Bone marrow (tissue), 2 donors: ENCODE data around the gene PIM1.

Source experiments
- DNase-seq, 2 donors: peaks; one replicate each; lab custom pipeline; 2025; lab: John Stamatoyannopoulos, UW

PIM1 gene

DNA sequence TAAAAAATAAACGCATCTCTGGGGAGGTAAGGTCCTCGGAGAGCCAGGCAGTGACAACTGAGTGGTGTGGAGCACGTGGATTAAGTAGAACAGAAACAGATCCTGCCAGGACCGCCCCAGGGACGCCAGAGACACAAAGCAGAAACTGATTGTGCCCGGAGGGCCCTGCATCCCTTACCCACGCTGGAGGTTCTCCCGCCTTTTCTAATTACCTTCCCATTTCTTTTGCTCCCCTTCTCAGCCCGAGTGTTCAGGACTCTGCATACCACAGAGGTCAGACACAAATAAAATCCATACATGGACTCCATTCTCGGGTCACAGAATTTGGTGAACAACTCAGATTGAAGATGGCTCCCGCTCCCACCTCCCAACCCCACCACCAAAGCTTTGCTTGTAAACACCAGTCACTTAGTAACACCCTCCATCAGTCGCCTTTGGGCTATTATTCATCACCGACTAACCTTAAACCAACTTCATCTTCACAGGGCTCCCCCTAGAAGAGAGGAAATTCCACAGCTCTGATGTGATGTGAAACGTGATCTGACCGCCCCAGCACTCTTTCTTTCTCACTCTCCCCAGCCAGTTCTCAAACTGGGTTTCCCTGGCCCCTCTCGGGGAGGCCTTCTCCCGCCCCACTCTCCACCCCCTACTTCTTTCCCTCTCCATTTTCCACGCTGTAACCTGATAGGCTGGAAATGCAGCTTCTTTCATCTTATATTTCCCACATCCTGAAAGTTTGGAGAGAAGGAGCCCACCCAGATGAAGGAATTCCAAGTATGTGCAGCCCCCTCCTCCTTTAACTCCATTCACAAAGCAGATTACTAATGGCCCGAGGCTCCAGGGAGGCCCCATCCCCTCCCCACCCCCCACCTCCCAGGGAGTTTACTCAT, 32.5 kb upstream of the PIM1 start:
- no peak for DNase-seq

DNA sequence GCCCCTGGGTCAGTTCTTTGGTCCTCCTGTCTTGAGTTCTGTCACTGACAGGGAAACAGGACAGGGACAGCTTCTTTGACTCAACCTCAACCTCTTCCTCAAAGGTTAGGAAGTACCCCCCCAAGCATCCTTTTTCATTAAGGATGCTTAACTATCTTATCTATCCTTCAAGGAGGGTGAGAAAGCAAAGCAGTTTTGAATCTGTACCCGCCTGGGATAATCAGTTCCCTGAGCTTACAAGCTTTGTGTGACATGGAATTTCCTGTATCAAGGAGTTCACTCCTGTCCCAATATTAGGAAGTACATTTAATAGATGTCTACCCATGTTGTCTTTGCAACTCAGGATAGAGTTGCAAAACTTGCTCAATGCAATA, 31.1 kb upstream of the PIM1 start:
- no peak for DNase-seq

GRCh38 chr6:37139230-37139962, 30.6 kb upstream of the PIM1 start:
- no peak for DNase-seq

GRCh38 chr6:37140145-37140544, 29.8 kb upstream of the PIM1 start:
- DNase-seq = no peak

DNA sequence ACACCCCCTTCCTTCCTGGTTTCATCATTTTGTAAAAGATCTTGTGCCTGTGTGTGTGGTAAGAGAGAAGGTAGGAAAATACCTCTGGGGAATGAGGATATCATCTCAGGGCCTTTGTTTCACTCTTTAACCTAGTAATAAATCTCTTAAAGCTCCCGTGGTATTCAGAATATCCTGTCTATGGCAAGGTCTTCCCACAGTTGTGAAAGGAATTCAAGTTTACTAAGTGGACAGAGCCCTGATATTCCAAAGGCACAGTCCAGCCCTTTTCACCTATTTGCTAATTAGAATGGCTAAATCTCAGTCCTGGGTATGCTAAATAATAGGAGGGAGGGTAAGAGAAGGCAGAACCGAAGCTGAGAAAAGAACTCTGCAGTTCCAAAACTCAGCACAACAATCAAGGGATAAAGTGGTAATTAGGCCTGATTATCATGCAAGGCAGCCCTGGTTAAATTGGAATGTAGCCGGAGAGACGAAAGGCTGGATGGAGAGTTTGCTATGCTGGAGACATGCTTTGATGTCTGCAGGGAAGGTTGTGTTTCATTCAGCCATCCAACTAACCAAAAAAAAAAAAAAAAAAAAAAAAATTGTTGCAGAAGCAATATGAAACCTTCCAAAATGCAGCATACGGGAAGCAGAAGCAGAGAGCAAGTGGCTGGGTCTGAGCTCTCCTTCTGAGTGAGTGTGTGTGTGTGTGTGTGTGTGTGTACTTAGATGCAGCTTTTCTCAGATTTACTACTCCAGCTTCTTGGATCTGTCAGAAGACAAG, 28.5 kb upstream of the PIM1 start:
- DNase-seq = no peak

DNA sequence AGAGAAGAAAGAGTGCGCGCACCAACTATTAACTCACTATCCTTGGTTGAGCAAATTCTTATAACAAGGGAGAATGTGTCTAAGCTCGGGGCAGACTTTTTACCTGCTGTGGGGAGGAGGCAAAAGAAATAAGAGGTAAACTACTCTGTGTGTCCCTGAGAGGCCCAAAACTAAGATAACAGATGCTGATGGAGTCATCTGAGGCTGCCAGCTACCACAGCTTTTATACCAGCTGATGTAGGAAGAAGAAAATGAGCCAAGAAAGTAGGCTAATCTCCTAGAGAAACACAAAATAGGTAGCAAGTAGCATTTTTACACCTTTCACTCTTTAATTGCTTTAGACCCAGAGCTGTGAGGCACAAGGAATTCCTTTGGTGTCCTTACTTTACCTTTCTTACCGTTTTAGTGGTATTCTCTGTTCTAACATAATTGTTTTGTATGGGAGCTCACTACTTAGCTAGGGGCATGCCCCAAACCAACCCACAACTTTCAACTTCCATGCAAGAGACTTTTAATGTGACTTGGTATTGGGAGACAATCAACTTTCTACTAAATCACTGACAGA, 27.8 kb upstream of the PIM1 start:
- no peak for DNase-seq

- DNase-seq = no peak
Observed at GRCh38 chr6:37143585-37143984, 26.4 kb upstream of the PIM1 start.

DNA sequence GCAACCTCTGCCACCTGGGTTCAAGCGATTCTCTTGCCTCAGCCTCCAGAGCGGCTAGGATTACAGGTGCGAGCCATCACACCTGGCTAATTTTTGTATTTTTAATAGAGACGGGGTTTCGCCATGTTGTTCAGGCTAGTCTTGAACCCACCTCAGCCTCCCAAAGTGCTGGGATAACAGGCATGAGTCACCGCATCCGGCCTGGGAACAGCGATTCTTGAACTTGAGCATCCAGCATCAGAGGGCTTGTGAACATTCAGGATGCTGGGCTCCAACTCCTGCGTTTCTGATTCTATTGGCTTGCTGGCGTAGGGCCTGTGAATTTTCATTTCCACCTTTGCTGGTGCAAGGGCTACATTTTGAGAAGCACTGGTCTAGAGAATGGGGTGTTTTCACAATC, 24.5 kb upstream of the PIM1 start:
- no peak for DNase-seq

DNA sequence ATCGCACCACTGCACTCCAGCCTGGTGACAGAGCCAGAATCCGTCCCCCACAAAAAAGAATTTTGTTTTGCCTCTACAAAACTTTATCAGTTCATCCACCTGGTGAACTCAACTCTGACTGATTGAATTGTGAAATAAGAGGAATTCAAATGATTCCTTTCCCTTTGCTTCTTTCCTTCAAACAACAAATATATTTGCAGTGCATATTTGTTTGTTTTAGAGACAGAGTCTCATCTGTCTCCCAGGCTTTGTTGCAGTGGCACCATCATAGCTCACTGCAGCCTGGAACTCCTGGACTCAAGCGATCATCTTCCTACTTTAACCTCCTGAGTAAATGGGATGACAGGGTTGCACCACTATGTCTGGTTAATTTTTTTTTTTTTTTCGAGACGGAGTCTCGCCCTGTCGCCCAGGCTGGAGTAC, 23.2 kb upstream of the PIM1 start:
- no peak for DNase-seq

GRCh38 chr6:37149745-37150144, 20.2 kb upstream of the PIM1 start:
- no peak for DNase-seq

DNA sequence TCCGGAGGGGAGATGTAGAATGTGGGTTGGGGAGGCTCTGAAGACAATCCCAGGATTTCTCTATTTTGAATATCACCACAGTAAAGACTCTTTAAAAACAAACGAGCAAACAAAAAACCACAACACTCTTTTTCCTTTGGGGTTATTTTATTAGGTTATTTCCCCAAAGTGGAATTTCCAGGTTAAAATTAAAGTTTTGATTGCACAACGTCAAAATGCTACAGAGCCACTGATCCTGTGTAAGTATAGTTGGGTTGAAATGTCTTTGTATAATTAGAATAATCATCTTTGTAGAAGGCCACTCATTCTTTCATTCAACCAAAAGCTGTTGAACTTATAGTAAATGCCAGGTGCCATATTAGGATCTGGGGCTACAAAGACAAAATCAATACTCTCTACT, 19.6 kb upstream of the PIM1 start:
- DNase-seq = no peak

GRCh38 chr6:37155394-37156312, 14.3 kb upstream of the PIM1 start:
- DNase-seq = no peak

GRCh38 chr6:37158508-37158907, 11.4 kb upstream of the PIM1 start:
- no peak for DNase-seq

- peak in 1 of 2 donors; percentile 87 for DNase-seq
Observed at GRCh38 chr6:37160922-37161778, 8.8 kb upstream of the PIM1 start.

- no peak for DNase-seq
Observed at GRCh38 chr6:37162740-37163139, 7.2 kb upstream of the PIM1 start.

DNA sequence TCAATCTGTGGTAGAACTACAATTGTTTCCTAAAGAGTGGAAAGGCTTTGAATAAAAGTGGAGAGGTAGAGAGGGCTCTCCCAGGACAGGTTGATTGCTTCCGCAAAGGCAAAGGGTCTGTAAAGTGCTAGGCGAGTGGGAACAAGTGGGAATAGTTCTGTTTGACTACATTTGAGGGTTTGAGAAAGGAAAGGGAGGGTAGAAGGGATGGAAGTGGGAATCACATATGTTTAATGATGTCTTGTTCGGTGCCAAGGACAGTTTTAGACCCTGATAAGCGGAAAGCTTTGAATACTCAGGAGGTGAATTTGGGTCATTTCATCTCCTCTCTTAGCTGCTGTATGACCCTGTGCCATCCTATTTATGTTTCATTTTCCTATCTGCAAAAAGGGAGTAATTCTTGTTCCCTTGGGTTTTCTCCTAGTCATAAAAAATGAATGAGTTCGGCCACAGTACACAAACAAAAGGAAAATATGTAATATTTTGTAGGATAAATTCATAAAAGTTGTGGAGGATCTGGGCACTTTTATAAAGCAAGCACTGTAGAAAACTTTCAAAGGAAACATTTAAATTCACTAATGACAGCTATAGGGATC, 1.7 kb upstream of the PIM1 start:
- DNase-seq = no peak

DNA sequence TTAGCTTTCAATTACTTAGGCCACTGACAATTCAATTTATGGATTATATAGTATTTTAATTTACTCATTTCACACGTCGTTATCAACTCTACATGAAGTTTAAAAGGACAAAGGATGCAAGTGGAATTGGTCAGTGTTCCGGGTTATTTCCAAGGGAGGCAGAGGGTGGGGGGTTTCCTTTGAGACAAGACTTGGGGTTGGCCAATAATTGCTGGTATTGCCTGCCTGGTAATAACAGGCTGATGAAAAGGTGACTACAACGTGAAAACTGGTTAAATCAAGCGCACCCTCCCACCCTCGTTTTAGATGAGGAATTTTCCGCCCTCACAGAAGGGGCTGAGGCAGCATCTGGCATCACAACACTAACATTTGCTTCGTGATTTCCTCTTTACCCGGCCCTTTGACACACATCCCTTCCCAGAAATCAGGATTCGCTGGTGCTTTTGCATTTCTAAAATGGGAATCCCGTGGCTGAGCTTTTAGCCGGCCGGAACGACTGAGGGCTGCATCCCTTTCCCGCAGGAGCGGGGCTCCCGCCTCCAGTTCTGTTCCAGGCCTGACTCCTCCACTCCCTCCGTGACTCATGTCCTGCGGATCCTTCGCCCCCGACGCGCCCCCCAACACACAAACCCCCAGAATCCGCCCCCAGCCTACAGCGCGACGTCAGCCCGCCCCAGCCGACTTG, 999 bp upstream of the PIM1 start:
- no peak for DNase-seq

- peak in 1 of 2 donors; percentile 83 for DNase-seq
Observed at GRCh38 chr6:37170273-37171200, 585 bp downstream of the PIM1 start.
